ENCODE data around the gene PDXK. TPM values are rescaled to one million over a fixed set of nuclear protein-coding genes. Genes with fewer than 3 reads are reported as not detected.

Gene PDXK
- total RNA-seq, 1 donor from 2014 or later = 72.0 TPM

- Mint-ChIP-seq H3K36me3 (ENCODE audit: low read depth, unreplicated experiment) (peaks cover 22% of the 10 kb centered on the region), H3K4me3 (ENCODE audit: unreplicated experiment) (peak overlapping the region; percentile 65), H3K27me3 (ENCODE audit: unreplicated experiment) (peaks cover 4% of the 10 kb centered on the region), H3K27ac (ENCODE audit: unreplicated experiment) (peak overlapping the region; percentile 36), H3K9me3 (ENCODE audit: unreplicated experiment) (no peaks in the 10 kb centered on the region), H3K4me1 (ENCODE audit: unreplicated experiment) (no peaks in the 10 kb centered on the region)
- TF ChIP-seq CTCF (IDR thresholded peaks at IDR 0.05; ENCODE audit: unreplicated experiment) = no peak
- DNase-seq (ENCODE audit: low spot score) = no peak
Observed at GRCh38 chr21:43750339-43751033, 31.6 kb downstream of the PDXK start.

- H3K9me3 Mint-ChIP-seq (ENCODE audit: unreplicated experiment) = no peaks in the 10 kb centered on the region
- H3K4me3 Mint-ChIP-seq (ENCODE audit: unreplicated experiment) = no peak overlapping the region
- TF ChIP-seq CTCF (IDR thresholded peaks at IDR 0.05; ENCODE audit: unreplicated experiment) = no peak
- no peak for DNase-seq (ENCODE audit: low spot score)
- H3K36me3 Mint-ChIP-seq (ENCODE audit: low read depth, unreplicated experiment) = peaks cover 29% of the 10 kb centered on the region
- no peaks in the 10 kb centered on the region for H3K4me1 Mint-ChIP-seq (ENCODE audit: unreplicated experiment)
- no peak overlapping the region for H3K27ac Mint-ChIP-seq (ENCODE audit: unreplicated experiment)
- peaks cover 9% of the 10 kb centered on the region for H3K27me3 Mint-ChIP-seq (ENCODE audit: unreplicated experiment)
Observed at GRCh38 chr21:43751955-43752591, 33.1 kb downstream of the PDXK start.

GRCh38 chr21:43752758-43753438 is 34.0 kb downstream of the PDXK start:
- no peak for DNase-seq (ENCODE audit: low spot score)
- Mint-ChIP-seq H3K36me3 (ENCODE audit: low read depth, unreplicated experiment) (peaks cover 29% of the 10 kb centered on the region), H3K9me3 (ENCODE audit: unreplicated experiment) (no peaks in the 10 kb centered on the region), H3K4me3 (ENCODE audit: unreplicated experiment) (no peak overlapping the region), H3K27ac (ENCODE audit: unreplicated experiment) (no peak overlapping the region), H3K27me3 (ENCODE audit: unreplicated experiment) (peaks cover 9% of the 10 kb centered on the region), H3K4me1 (ENCODE audit: unreplicated experiment) (no peaks in the 10 kb centered on the region)
- TF ChIP-seq CTCF (IDR thresholded peaks at IDR 0.05; ENCODE audit: unreplicated experiment) = no peak

GRCh38 chr21:43753439-43753799 is 34.5 kb downstream of the PDXK start:
- Mint-ChIP-seq H3K27ac (ENCODE audit: unreplicated experiment) (no peak overlapping the region), H3K4me3 (ENCODE audit: unreplicated experiment) (no peak overlapping the region), H3K36me3 (ENCODE audit: low read depth, unreplicated experiment) (peaks cover 29% of the 10 kb centered on the region), H3K9me3 (ENCODE audit: unreplicated experiment) (no peaks in the 10 kb centered on the region), H3K27me3 (ENCODE audit: unreplicated experiment) (peaks cover 9% of the 10 kb centered on the region), H3K4me1 (ENCODE audit: unreplicated experiment) (no peaks in the 10 kb centered on the region)
- DNase-seq (ENCODE audit: low spot score) = no peak
- TF ChIP-seq CTCF (IDR thresholded peaks at IDR 0.05; ENCODE audit: unreplicated experiment) = no peak

Data from endothelial cell (in vitro differentiated cells).